ENCODE measurements around the gene ATP10B. TPM values are rescaled to one million over a fixed set of nuclear protein-coding genes. Genes with fewer than 3 reads are reported as not detected.

ATP10B gene
- total RNA-seq, 1 experiment from 2014 or later: not detected

GRCh38 chr5:160750938-160751657 is 100.9 kb downstream of the ATP10B start:
- no peaks in the 10 kb centered on the region for H3K9me3 ChIP-seq (ENCODE audit: control insufficient read depth, insufficient read depth, low read depth, low read length)
- no peaks in the 10 kb centered on the region for H3K36me3 ChIP-seq (ENCODE audit: control insufficient read depth, insufficient read depth, low read length)
- intact Hi-C loops (cut with micrococcal nuclease; ENCODE audit: unreplicated experiment) (no loop called here), in situ Hi-C loops (cut with HindIII; ENCODE audit: low pct_unique_long_range_greater_than_20kb, low sequenced_read_pairs) (no loop called here)
- POLR2A ChIA-PET: no interaction called here
- no peak overlapping the region for H3K27ac ChIP-seq (ENCODE audit: low read length)
- no peak overlapping the region for H3K4me3 ChIP-seq (ENCODE audit: low read depth in 2 of 2, low read length in 2 of 2)
- BruUV-seq (replicated peaks): no TSS peak
- ATAC-seq (no peak), DNase-seq (ENCODE audit: low read depth, low spot score) (no peak)
- no peaks in the 10 kb centered on the region for H3K4me1 ChIP-seq (ENCODE audit: control insufficient read depth, insufficient read depth, low read length)
- H3K27me3 ChIP-seq (ENCODE audit: control insufficient read depth, insufficient read depth, low read length): no peaks in the 10 kb centered on the region
- CTCF ChIA-PET: no interaction called here
- TF ChIP-seq CTCF (IDR thresholded peaks at IDR 0.05) (no peak), REST (IDR thresholded peaks at IDR 0.05; ENCODE audit: insufficient read depth in 1 of 2, low read depth in 2 of 2, low read length in 1 of 2) (no peak), TCF7L2 (IDR thresholded peaks at IDR 0.05; ENCODE audit: low read depth, low read length) (no peak), SIN3A (IDR thresholded peaks at IDR 0.05; ENCODE audit: borderline replicate concordance, insufficient read depth, low read depth, low read length) (no peak), POLR2AphosphoS5 (IDR thresholded peaks at IDR 0.05; ENCODE audit: low read depth, low read length) (no peak)

- ATAC-seq: no peak
- Histone ChIP-seq H3K4me3 (ENCODE audit: low read depth in 2 of 2, low read length in 2 of 2) (no peak overlapping the region), H3K27ac (ENCODE audit: low read length) (no peak overlapping the region), H3K4me1 (ENCODE audit: control insufficient read depth, insufficient read depth, low read length) (no peaks in the 10 kb centered on the region), H3K9me3 (ENCODE audit: control insufficient read depth, insufficient read depth, low read depth, low read length) (no peaks in the 10 kb centered on the region), H3K36me3 (ENCODE audit: control insufficient read depth, insufficient read depth, low read length) (no peaks in the 10 kb centered on the region), H3K27me3 (ENCODE audit: control insufficient read depth, insufficient read depth, low read length) (no peaks in the 10 kb centered on the region)
- no peak for DNase-seq (ENCODE audit: low read depth, low spot score)
- BruUV-seq (replicated peaks): no TSS peak
- CTCF ChIA-PET: no interaction called here
- POLR2A ChIA-PET: no interaction called here
- intact Hi-C loops (cut with micrococcal nuclease; ENCODE audit: unreplicated experiment): no loop called here
- in situ Hi-C loops (cut with HindIII; ENCODE audit: low pct_unique_long_range_greater_than_20kb, low sequenced_read_pairs): no loop called here
- TF ChIP-seq SIN3A (IDR thresholded peaks at IDR 0.05; ENCODE audit: borderline replicate concordance, insufficient read depth, low read depth, low read length): no peak
- TF ChIP-seq CTCF (IDR thresholded peaks at IDR 0.05): no peak
- TF ChIP-seq POLR2AphosphoS5 (IDR thresholded peaks at IDR 0.05; ENCODE audit: low read depth, low read length): no peak
- no peak for TF ChIP-seq TCF7L2 (IDR thresholded peaks at IDR 0.05; ENCODE audit: low read depth, low read length)
- TF ChIP-seq REST (IDR thresholded peaks at IDR 0.05; ENCODE audit: insufficient read depth in 1 of 2, low read depth in 2 of 2, low read length in 1 of 2): no peak
These were observed 102.3 kb downstream of the ATP10B start for GRCh38 chr5:160749682-160750081.
